ENCODE measurements around the gene IGF2.

- TF ChIP-seq POLR2A (IDR thresholded peaks at IDR 0.05; ENCODE audit: low read depth, low read length) = no peak
- no peak for TF ChIP-seq POLR2AphosphoS5 (IDR thresholded peaks at IDR 0.05; ENCODE audit: low read depth, low read length)
Measured at GRCh38 chr11:2101171-2101675, 38.0 kb downstream of the IGF2 start.

Measured in GM12892 (cell line).